ENCODE data around the gene FLT4. TPM values are rescaled to one million over a fixed set of nuclear protein-coding genes. Genes with fewer than 3 reads are reported as not detected.
"Not testable (repeated sequence)": the region's sequence is repeated elsewhere in the genome, so short reads cannot be mapped to it uniquely, and the experiment has no call there.

The FLT4 gene
- total and polyA plus RNA-seq, 2 donors (not counting 1 experiment from before 2014, with no cell fraction given) = 0.17 TPM; not detected in 1

DNA sequence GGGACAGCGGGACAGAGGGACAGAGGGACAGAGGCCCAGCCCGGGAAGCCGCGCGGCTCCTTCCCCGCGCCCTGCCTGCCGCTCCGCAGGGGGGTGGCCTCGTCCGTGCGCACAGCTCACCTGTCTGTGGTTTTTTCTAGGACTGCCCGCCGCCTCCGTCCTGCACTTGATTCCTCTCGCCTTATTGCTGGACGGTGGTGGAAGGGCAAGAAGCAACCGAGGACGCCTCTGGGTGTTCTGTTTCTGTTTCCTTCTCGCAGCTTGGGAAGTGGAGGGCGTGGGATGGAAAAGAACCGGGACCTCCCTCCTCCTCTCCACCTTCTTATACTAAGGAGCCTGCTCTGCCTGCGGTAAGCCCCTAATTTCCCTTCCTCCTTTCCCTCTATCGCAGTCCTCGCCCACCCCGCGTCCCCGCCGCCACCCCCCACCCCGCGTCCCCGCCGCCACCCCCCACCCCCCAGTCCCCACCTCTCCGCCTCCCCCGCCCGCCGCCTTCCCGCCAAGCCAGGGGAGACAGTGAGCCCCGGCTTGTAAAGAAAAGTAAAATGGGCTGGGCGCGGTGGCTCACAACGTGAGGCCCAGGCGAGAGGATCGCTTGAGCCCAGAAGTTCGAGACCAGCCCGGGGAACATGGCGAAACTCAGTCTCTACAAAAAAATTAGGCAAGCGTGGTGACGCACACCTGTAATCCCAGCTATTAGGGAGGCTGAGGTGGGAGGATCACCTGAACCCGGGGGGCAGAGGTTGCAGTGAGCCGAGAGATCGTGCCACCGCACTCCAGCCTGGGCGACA lies 9.6 kb upstream of the FLT4 start:
- Histone ChIP-seq H3K27ac (ENCODE audit: insufficient read depth, low read length) (no peak overlapping the region), H3K4me3 (replicated peaks in 1 of 4; ENCODE audit: control extremely low read depth in 1 of 4, insufficient read depth in 1 of 4, low read depth in 3 of 4, low read length in 4 of 4) (no peak overlapping the region), H3K4me2 (ENCODE audit: extremely low read depth, insufficient read depth, low read length) (no peak overlapping the region), H3K9ac (ENCODE audit: insufficient read depth, low read length) (no peak overlapping the region), H3K9me3 (ENCODE audit: control insufficient read depth, insufficient read depth, low read depth, low read length) (no peaks in the 10 kb centered on the region), H4K20me1 (ENCODE audit: control insufficient read depth, extremely low read depth, insufficient read depth, low read length) (no peaks in the 10 kb centered on the region), H3K4me1 (ENCODE audit: control insufficient read depth, extremely low read depth, insufficient read depth, low read length) (no peaks in the 10 kb centered on the region), H3K36me3 (ENCODE audit: control insufficient read depth, insufficient read depth, low read length) (no peaks in the 10 kb centered on the region), H3K79me2 (ENCODE audit: control insufficient read depth, insufficient read depth, low read length) (no peaks in the 10 kb centered on the region), H3K27me3 (ENCODE audit: control insufficient read depth, insufficient read depth, low read length) (no peaks in the 10 kb centered on the region), H2AFZ (ENCODE audit: low read length) (no peak overlapping the region)
- DNase-seq (ENCODE audit: low read depth in 2 of 2) = no peak
- TF ChIP-seq, protein P1, sequence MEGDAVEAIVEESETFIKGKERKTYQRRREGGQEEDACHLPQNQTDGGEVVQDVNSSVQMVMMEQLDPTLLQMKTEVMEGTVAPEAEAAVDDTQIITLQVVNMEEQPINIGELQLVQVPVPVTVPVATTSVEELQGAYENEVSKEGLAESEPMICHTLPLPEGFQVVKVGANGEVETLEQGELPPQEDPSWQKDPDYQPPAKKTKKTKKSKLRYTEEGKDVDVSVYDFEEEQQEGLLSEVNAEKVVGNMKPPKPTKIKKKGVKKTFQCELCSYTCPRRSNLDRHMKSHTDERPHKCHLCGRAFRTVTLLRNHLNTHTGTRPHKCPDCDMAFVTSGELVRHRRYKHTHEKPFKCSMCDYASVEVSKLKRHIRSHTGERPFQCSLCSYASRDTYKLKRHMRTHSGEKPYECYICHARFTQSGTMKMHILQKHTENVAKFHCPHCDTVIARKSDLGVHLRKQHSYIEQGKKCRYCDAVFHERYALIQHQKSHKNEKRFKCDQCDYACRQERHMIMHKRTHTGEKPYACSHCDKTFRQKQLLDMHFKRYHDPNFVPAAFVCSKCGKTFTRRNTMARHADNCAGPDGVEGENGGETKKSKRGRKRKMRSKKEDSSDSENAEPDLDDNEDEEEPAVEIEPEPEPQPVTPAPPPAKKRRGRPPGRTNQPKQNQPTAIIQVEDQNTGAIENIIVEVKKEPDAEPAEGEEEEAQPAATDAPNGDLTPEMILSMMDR (conservative IDR thresholded peaks at IDR 0.05 in 1 of 2, IDR thresholded peaks at IDR 0.05 in 1 of 2; ENCODE audit: low read depth in 1 of 2, low read length in 2 of 2) = no peak
- TF ChIP-seq EZH2 (IDR thresholded peaks at IDR 0.05; ENCODE audit: low read length, missing control alignments) = no peak

- not testable (repeated sequence) for H3K27ac ChIP-seq (ENCODE audit: insufficient read depth, low read length); H2AFZ ChIP-seq (ENCODE audit: low read length)
These were observed 5.8 kb upstream of the FLT4 start for GRCh38 chr5:180655243-180655642.

DNA sequence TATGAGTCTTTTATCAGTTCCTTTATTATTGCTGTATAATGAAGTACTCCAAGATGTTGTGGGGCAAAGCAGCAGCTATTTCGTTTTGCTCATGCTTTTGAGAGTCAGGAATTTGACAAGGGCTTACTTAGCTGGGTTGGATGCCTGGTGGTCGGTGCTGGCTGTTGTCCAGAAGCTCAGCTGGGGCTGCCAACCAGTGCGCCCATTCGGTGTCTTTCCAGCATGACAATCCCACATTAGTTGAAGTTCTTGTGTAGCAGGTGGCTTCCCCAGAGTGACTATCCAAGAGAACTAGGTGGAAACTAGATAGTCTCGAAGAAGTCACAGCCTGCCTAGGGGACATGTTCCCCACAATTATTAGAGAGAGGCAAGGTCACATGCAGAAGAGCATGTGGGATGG lies 3.4 kb upstream of the FLT4 start:
- H3K4me1 ChIP-seq (ENCODE audit: control insufficient read depth, extremely low read depth, insufficient read depth, low read length) = no peaks in the 10 kb centered on the region
- no peak overlapping the region for H3K27ac ChIP-seq (ENCODE audit: insufficient read depth, low read length)
- no peaks in the 10 kb centered on the region for H3K9me3 ChIP-seq (ENCODE audit: control insufficient read depth, insufficient read depth, low read depth, low read length)
- H2AFZ ChIP-seq (ENCODE audit: low read length) = no peak overlapping the region
- H4K20me1 ChIP-seq (ENCODE audit: control insufficient read depth, extremely low read depth, insufficient read depth, low read length) = no peaks in the 10 kb centered on the region
- no peak overlapping the region for H3K4me3 ChIP-seq (replicated peaks in 1 of 4; ENCODE audit: control extremely low read depth in 1 of 4, insufficient read depth in 1 of 4, low read depth in 3 of 4, low read length in 4 of 4)
- TF ChIP-seq, protein P1 (conservative IDR thresholded peaks at IDR 0.05 in 1 of 2, IDR thresholded peaks at IDR 0.05 in 1 of 2; ENCODE audit: low read depth in 1 of 2, low read length in 2 of 2) = no peak
- TF ChIP-seq EZH2 (IDR thresholded peaks at IDR 0.05; ENCODE audit: low read length, missing control alignments) = no peak
- no peak for DNase-seq (ENCODE audit: low read depth in 2 of 2)
- no peak overlapping the region for H3K9ac ChIP-seq (ENCODE audit: insufficient read depth, low read length)
- peaks cover 17% of the 10 kb centered on the region for H3K27me3 ChIP-seq (ENCODE audit: control insufficient read depth, insufficient read depth, low read length)
- H3K79me2 ChIP-seq (ENCODE audit: control insufficient read depth, insufficient read depth, low read length) = no peaks in the 10 kb centered on the region
- H3K36me3 ChIP-seq (ENCODE audit: control insufficient read depth, insufficient read depth, low read length) = no peaks in the 10 kb centered on the region
- H3K4me2 ChIP-seq (ENCODE audit: extremely low read depth, insufficient read depth, low read length) = no peak overlapping the region

More at GRCh38 chr5:180655243-180655642, 5.8 kb upstream of the FLT4 start:
- H3K79me2 ChIP-seq (ENCODE audit: control insufficient read depth, insufficient read depth, low read length); H3K4me3 ChIP-seq (replicated peaks in 1 of 4; ENCODE audit: control extremely low read depth in 1 of 4, insufficient read depth in 1 of 4, low read depth in 3 of 4, low read length in 4 of 4); H3K9me3 ChIP-seq (ENCODE audit: control insufficient read depth, insufficient read depth, low read depth, low read length); DNase-seq (ENCODE audit: low read depth in 2 of 2); H3K4me1 ChIP-seq (ENCODE audit: control insufficient read depth, extremely low read depth, insufficient read depth, low read length); H3K27me3 ChIP-seq (ENCODE audit: control insufficient read depth, insufficient read depth, low read length); H4K20me1 ChIP-seq (ENCODE audit: control insufficient read depth, extremely low read depth, insufficient read depth, low read length); H3K4me2 ChIP-seq (ENCODE audit: extremely low read depth, insufficient read depth, low read length); H3K9ac ChIP-seq (ENCODE audit: insufficient read depth, low read length); H3K36me3 ChIP-seq (ENCODE audit: control insufficient read depth, insufficient read depth, low read length): not testable (repeated sequence)
